Measurements from ENCODE around the gene ST8SIA2. TPM values are rescaled to one million over a fixed set of nuclear protein-coding genes. Genes with fewer than 3 reads are reported as not detected.

The ST8SIA2 gene
- total RNA-seq, 2 donors from 2014 or later = not detected

- no peaks in the 10 kb centered on the region for H3K36me3 ChIP-seq (replicated peaks in 1 of 2; ENCODE audit: insufficient read depth in 1 of 2, low read depth in 2 of 2)
- H3K27me3 ChIP-seq = peaks cover 0 to 9% of the 10 kb centered on the region in 2 donors
- no peak for ATAC-seq
- WGBS, 2 donors = 0 to 1% methylated on average over 21 to 71 of the region's 78 CpGs
- no peak overlapping the region for H3K27ac ChIP-seq
- DNase-seq = no peak
- no peak for TF ChIP-seq CTCF (IDR thresholded peaks at IDR 0.05)
- no peak for TF ChIP-seq POLR2A (IDR thresholded peaks at IDR 0.05)
- H3K9me3 ChIP-seq = no peaks in the 10 kb centered on the region
- H3K4me1 ChIP-seq = peaks cover 19% of the 10 kb centered on the region
- H3K4me3 ChIP-seq = no peak overlapping the region
- intact Hi-C loops (cut with DNase I) = no loop called here
Observed at GRCh38 chr15:92394309-92395097, 822 bp downstream of the ST8SIA2 start.

GRCh38 chr15:92395098-92395635, 1.5 kb downstream of the ST8SIA2 start:
- intact Hi-C loops (cut with DNase I) = no loop called here
- Histone ChIP-seq H3K9me3 (no peaks in the 10 kb centered on the region), H3K4me3 (no peak overlapping the region), H3K4me1 (peaks cover 19% of the 10 kb centered on the region), H3K36me3 (replicated peaks in 1 of 2; ENCODE audit: insufficient read depth in 1 of 2, low read depth in 2 of 2) (no peaks in the 10 kb centered on the region), H3K27ac (no peak overlapping the region), H3K27me3 (peaks cover 0 to 9% of the 10 kb centered on the region in 2 donors)
- WGBS, 2 donors = 11 to 20% methylated on average over 19 to 22 of the region's 22 CpGs
- DNase-seq = no peak
- TF ChIP-seq POLR2A (IDR thresholded peaks at IDR 0.05) (no peak), CTCF (IDR thresholded peaks at IDR 0.05) (no peak)
- ATAC-seq = no peak

GRCh38 chr15:92399271-92399950, 5.7 kb downstream of the ST8SIA2 start:
- Histone ChIP-seq H3K27me3 (no peaks in the 10 kb centered on the region), H3K36me3 (replicated peaks in 1 of 2; ENCODE audit: insufficient read depth in 1 of 2, low read depth in 2 of 2) (no peaks in the 10 kb centered on the region), H3K27ac (no peak overlapping the region), H3K4me1 (peaks cover 7% of the 10 kb centered on the region), H3K4me3 (no peak overlapping the region), H3K9me3 (no peaks in the 10 kb centered on the region)
- no peak for DNase-seq
- ATAC-seq = no peak
- 41 to 45% methylated on average over 8 of the region's 8 CpGs for WGBS, 2 donors
- no peak for TF ChIP-seq CTCF (IDR thresholded peaks at IDR 0.05)
- no peak for TF ChIP-seq POLR2A (IDR thresholded peaks at IDR 0.05)
- intact Hi-C loops (cut with DNase I) = no loop called here

GRCh38 chr15:92400573-92400972, 6.9 kb downstream of the ST8SIA2 start:
- no peaks in the 10 kb centered on the region for H3K36me3 ChIP-seq (replicated peaks in 1 of 2; ENCODE audit: insufficient read depth in 1 of 2, low read depth in 2 of 2)
- DNase-seq (no peak), ATAC-seq (no peak)
- no peak overlapping the region for H3K4me3 ChIP-seq
- 55 to 57% methylated on average over 8 of the region's 8 CpGs for WGBS, 2 donors
- H3K4me1 ChIP-seq = no peaks in the 10 kb centered on the region
- H3K9me3 ChIP-seq = no peaks in the 10 kb centered on the region
- intact Hi-C loops (cut with DNase I) = no loop called here
- no peaks in the 10 kb centered on the region for H3K27me3 ChIP-seq
- H3K27ac ChIP-seq = no peak overlapping the region
- no peak for TF ChIP-seq POLR2A (IDR thresholded peaks at IDR 0.05)
- TF ChIP-seq CTCF (IDR thresholded peaks at IDR 0.05) = no peak
